Measurements from ENCODE around the gene ARHGEF10L. TPM values are rescaled to one million over a fixed set of nuclear protein-coding genes. Genes with fewer than 3 reads are reported as not detected.

ARHGEF10L gene
- total RNA-seq, 1 donor from 2014 or later: 57.9 TPM

DNA sequence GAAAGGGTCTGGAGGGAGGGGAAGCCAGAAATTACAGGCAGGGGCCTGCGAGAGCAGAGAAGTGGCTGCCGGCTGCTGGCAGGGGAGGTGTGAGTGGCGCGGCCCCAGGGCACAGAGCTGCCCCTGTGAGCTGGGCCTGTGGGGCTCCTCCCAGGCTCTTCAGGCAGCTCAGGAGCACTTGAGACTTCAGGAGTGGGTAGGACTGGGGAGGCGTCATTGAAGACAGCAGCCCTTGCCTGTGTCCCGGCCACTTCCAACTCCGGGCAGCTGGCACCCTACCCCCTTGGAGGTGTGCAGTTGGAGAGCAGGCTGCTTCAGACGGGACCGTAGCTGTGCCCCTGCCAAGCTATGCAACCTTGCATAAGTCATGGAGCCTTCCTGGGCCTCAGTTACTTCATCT lies 128.1 kb downstream of the ARHGEF10L start:
- intact Hi-C loops (cut with DNase I): no loop called here
- ATAC-seq (peak; percentile 81 to 87), DNase-seq (peak; percentile 79)
- Histone ChIP-seq H3K9me3 (no peaks in the 10 kb centered on the region), H3K27me3 (ENCODE audit: low read depth) (no peaks in the 10 kb centered on the region), H3K36me3 (peaks cover 64% of the 10 kb centered on the region), H3K27ac (no peak overlapping the region), H3K4me3 (no peak overlapping the region), H3K4me1 (no peaks in the 10 kb centered on the region)
- TF ChIP-seq, protein P1, sequence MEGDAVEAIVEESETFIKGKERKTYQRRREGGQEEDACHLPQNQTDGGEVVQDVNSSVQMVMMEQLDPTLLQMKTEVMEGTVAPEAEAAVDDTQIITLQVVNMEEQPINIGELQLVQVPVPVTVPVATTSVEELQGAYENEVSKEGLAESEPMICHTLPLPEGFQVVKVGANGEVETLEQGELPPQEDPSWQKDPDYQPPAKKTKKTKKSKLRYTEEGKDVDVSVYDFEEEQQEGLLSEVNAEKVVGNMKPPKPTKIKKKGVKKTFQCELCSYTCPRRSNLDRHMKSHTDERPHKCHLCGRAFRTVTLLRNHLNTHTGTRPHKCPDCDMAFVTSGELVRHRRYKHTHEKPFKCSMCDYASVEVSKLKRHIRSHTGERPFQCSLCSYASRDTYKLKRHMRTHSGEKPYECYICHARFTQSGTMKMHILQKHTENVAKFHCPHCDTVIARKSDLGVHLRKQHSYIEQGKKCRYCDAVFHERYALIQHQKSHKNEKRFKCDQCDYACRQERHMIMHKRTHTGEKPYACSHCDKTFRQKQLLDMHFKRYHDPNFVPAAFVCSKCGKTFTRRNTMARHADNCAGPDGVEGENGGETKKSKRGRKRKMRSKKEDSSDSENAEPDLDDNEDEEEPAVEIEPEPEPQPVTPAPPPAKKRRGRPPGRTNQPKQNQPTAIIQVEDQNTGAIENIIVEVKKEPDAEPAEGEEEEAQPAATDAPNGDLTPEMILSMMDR (IDR thresholded peaks at IDR 0.05): no peak

DNA sequence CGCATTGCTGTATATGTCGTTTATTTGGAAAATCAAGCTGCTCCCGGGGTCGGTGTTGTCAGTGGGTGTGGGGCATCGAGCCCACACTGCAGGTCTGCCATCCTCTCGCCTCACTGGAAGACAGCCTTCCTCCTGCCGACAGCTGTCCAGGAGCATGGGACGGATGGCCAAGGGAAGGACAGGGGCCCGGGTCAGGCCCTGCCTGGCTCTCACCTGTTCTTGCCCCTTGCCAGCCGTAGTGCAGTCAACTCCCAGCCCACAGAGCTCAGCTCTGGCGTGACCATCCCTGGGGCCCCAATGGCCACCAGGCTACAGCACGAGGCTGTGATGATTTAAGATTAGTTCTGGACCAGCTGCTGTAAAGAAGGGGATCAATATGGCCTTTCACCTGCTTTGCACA lies 128.7 kb downstream of the ARHGEF10L start:
- no peak overlapping the region for H3K4me3 ChIP-seq
- no peak for DNase-seq
- H3K36me3 ChIP-seq: peaks cover 59% of the 10 kb centered on the region
- H3K27me3 ChIP-seq (ENCODE audit: low read depth): no peaks in the 10 kb centered on the region
- H3K4me1 ChIP-seq: peaks cover 2% of the 10 kb centered on the region
- intact Hi-C loops (cut with DNase I): no loop called here
- H3K9me3 ChIP-seq: no peaks in the 10 kb centered on the region
- ATAC-seq: no peak
- no peak overlapping the region for H3K27ac ChIP-seq
- TF ChIP-seq, protein P1 (IDR thresholded peaks at IDR 0.05): no peak

DNA sequence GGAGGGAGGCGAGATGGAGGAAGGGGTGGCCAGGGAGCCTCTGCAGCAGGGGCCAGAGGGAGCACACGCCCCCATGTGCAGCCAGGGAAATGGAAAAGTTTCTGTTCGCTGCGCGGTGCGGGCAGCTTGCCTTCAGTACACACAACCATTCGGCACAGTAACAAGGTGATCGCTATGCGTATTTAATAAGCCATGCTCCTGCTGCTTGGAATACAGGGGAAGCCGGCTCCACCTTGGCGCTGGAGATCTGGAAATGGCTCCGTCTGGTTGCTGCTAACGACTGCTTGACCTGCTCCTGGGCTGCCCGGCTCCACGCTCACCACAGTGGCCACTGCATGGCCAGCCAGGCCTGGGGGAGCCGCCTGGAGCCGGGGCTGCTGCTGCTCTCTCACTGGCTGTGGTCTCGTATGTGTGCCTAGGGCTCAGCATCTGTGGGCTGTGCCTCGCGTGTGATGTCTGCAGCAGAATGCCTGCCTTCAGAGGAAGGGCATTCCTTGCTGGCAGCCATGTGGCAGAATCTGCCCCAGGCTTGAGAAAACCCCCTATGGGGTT lies 129.2 kb downstream of the ARHGEF10L start:
- no peak overlapping the region for H3K27ac ChIP-seq
- TF ChIP-seq, protein P1 (IDR thresholded peaks at IDR 0.05): no peak
- H3K4me1 ChIP-seq: peaks cover 6% of the 10 kb centered on the region
- no peaks in the 10 kb centered on the region for H3K9me3 ChIP-seq
- ATAC-seq (no peak), DNase-seq (no peak)
- intact Hi-C loops (cut with DNase I): no loop called here
- no peaks in the 10 kb centered on the region for H3K27me3 ChIP-seq (ENCODE audit: low read depth)
- H3K4me3 ChIP-seq: no peak overlapping the region
- H3K36me3 ChIP-seq: peaks cover 55% of the 10 kb centered on the region

DNA sequence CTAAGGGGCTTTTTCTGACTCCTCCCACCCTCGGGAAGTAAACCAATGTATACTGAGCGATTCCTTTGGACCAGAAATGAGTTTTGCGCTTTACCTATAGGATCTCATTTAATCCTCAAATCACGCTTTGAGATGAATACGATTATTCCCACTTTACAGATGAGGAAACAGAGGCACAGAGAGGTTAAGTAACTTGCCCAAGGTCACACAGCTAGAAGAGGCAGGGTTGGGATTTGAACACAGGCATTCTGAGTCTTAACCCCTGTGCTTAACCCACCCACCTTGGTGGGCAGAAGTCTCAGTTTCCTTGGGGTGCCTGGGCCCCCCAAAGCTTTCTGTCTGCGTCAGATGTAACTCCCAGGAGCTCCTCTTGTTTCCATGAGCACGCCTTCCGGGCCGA lies 129.8 kb downstream of the ARHGEF10L start:
- DNase-seq (no peak), ATAC-seq (no peak)
- intact Hi-C loops (cut with DNase I): no loop called here
- H3K4me3 ChIP-seq: no peak overlapping the region
- H3K27me3 ChIP-seq (ENCODE audit: low read depth): no peaks in the 10 kb centered on the region
- H3K27ac ChIP-seq: no peak overlapping the region
- TF ChIP-seq, protein P1 (IDR thresholded peaks at IDR 0.05): no peak
- peaks cover 6% of the 10 kb centered on the region for H3K4me1 ChIP-seq
- peaks cover 50% of the 10 kb centered on the region for H3K36me3 ChIP-seq
- no peaks in the 10 kb centered on the region for H3K9me3 ChIP-seq

DNA sequence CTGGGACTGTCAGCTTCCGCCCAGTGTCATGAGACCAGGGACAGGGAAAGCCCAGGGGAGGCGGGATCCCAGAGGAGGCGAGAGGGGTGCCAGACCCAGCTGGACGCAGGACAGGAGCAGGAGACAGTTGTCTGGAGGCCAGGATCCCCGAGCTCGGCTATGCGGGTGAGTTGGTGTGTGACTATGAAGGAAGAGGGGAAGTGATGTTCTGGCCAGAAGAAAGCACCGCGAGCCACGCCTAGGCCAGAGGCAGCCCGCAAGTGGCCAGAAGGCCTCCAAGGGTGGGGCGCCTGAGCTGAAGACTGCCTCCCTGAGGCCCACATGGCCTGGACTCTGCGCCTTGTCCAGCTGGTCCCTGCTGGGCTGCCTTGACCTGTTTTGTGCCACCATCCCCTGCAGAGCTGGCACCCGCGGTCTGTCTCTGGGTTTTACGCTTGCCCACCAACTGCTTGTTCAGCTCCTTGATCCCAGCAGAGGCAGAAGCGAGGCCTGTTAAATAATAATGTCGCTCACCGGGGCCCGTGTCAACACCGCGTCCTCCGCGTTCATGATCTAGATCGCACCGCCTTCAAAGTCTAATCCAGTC lies 130.5 kb downstream of the ARHGEF10L start:
- no peaks in the 10 kb centered on the region for H3K9me3 ChIP-seq
- H3K36me3 ChIP-seq: peaks cover 43% of the 10 kb centered on the region
- DNase-seq (no peak), ATAC-seq (peak; percentile 8 to 37)
- H3K4me3 ChIP-seq: no peak overlapping the region
- TF ChIP-seq, protein P1 (IDR thresholded peaks at IDR 0.05): no peak
- intact Hi-C loops (cut with DNase I): no loop called here
- peaks cover 6% of the 10 kb centered on the region for H3K4me1 ChIP-seq
- H3K27me3 ChIP-seq (ENCODE audit: low read depth): no peaks in the 10 kb centered on the region
- no peak overlapping the region for H3K27ac ChIP-seq

All from lower lobe of right lung (tissue), 2 donors.